Islet of Langerhans (tissue), 1 donor: Measurements from ENCODE around the gene IL12RB2.

Source experiments
- FAIRE-seq: peaks from one replicate; lab custom pipeline; 2011; peaks lifted over from hg19 to GRCh38; lab: Jason Lieb, UNC

IL12RB2 gene

GRCh38 chr1:67350783-67351182 lies 43.1 kb downstream of the IL12RB2 start:
- FAIRE-seq: no peak

- FAIRE-seq: no peak
Measured at GRCh38 chr1:67352211-67352610, 44.5 kb downstream of the IL12RB2 start.

- FAIRE-seq: no peak
Measured at GRCh38 chr1:67355745-67356424, 48.2 kb downstream of the IL12RB2 start.

- FAIRE-seq: no peak
Measured at GRCh38 chr1:67359592-67359991, 51.9 kb downstream of the IL12RB2 start.

- FAIRE-seq: no peak
Measured at GRCh38 chr1:67361641-67362040, 54.0 kb downstream of the IL12RB2 start.

- FAIRE-seq: no peak
Measured at GRCh38 chr1:67367370-67368045, 59.8 kb downstream of the IL12RB2 start.

- FAIRE-seq: no peak
Measured at GRCh38 chr1:67368046-67368514, 60.4 kb downstream of the IL12RB2 start.

GRCh38 chr1:67371043-67371442 lies 63.4 kb downstream of the IL12RB2 start:
- no peak for FAIRE-seq

GRCh38 chr1:67371681-67372080 lies 64.0 kb downstream of the IL12RB2 start:
- FAIRE-seq: no peak

- FAIRE-seq: no peak
Measured at GRCh38 chr1:67372136-67372535, 64.5 kb downstream of the IL12RB2 start.

GRCh38 chr1:67372898-67373297 lies 65.2 kb downstream of the IL12RB2 start:
- FAIRE-seq: no peak

GRCh38 chr1:67376381-67376780 lies 68.7 kb downstream of the IL12RB2 start:
- no peak for FAIRE-seq

GRCh38 chr1:67377253-67377652 lies 69.6 kb downstream of the IL12RB2 start:
- FAIRE-seq: no peak

- no peak for FAIRE-seq
Measured at GRCh38 chr1:67381154-67381553, 73.5 kb downstream of the IL12RB2 start.

- no peak for FAIRE-seq
Measured at GRCh38 chr1:67382292-67382691, 74.6 kb downstream of the IL12RB2 start.

GRCh38 chr1:67383999-67384638 lies 76.4 kb downstream of the IL12RB2 start:
- no peak for FAIRE-seq

- no peak for FAIRE-seq
Measured at GRCh38 chr1:67390041-67390887, 82.6 kb downstream of the IL12RB2 start.

GRCh38 chr1:67393240-67393639 lies 85.6 kb downstream of the IL12RB2 start:
- FAIRE-seq: no peak

GRCh38 chr1:67393737-67394136 lies 86.1 kb downstream of the IL12RB2 start:
- no peak for FAIRE-seq

- FAIRE-seq: no peak
Measured at GRCh38 chr1:67394548-67394947, 86.9 kb downstream of the IL12RB2 start.

GRCh38 chr1:67399199-67399993 lies 91.7 kb downstream of the IL12RB2 start:
- no peak for FAIRE-seq
